GM23338 (cell line): ENCODE results near the gene SPACA4. TPM values are rescaled to one million over a fixed set of nuclear protein-coding genes. Genes with fewer than 3 reads are reported as not detected.
"Not testable (repeated sequence)": the region's sequence is repeated elsewhere in the genome, so short reads cannot be mapped to it uniquely, and the experiment has no call there.

ENCODE experiments used
- ATAC-seq: fragments of 200-7000 bp; cut with Tn5 transposase; 3 replicates; pipeline ENCODE4 v1.9.1; 2020
- DNase-seq: peaks from one replicate; pipeline ENCODE4 v3.0.0-alpha.2; 2015; ENCODE audit warnings: low spot score
- H2AFZ ChIP-seq: fragments of 200-600 bp; sonication (generic); 2 replicates; pipeline ENCODE4 v1.8.0; 2016; ENCODE audit warnings: antibody characterized with exemption, mild to moderate bottlenecking, moderate library complexity
- H3F3A ChIP-seq: fragments of 200-600 bp; sonication (generic); replicated peaks from 2 replicates; pipeline ENCODE4 v1.8.0; 2017; ENCODE audit warnings: antibody characterized with exemption, mixed run types, low read depth
- H3K27ac ChIP-seq: fragments of 200-600 bp; sonication (generic); 2 replicates; pipeline ENCODE4 v1.6.1; 2016; ENCODE audit warnings: low read depth
- H3K27me3 ChIP-seq: fragments of 200-600 bp; sonication (generic); 2 replicates; pipeline ENCODE4 v1.8.0; 2016; ENCODE audit warnings: mild to moderate bottlenecking, mixed run types, moderate library complexity; ENCODE audit not compliant: insufficient read depth
- H3K36me3 ChIP-seq: fragments of 200-600 bp; sonication (generic); 2 replicates; pipeline ENCODE4 v1.8.0; 2016; ENCODE audit warnings: mild to moderate bottlenecking; ENCODE audit not compliant: insufficient read depth
- H3K4me1 ChIP-seq: fragments of 200-600 bp; sonication (generic); 2 replicates; pipeline ENCODE4 v1.8.0; 2016; ENCODE audit warnings: mild to moderate bottlenecking, moderate library complexity; ENCODE audit not compliant: insufficient read depth
- H3K4me2 ChIP-seq: fragments of 200-600 bp; sonication (generic); 2 replicates; pipeline ENCODE4 v1.7.1; 2017; ENCODE audit warnings: mixed run types
- H3K4me3 ChIP-seq: fragments of 200-600 bp; sonication (generic); 2 replicates; pipeline ENCODE4 v1.6.1; 2016; ENCODE audit warnings: mixed run types
- H3K79me2 ChIP-seq: fragments of 200-600 bp; sonication (generic); replicated peaks from 2 replicates; pipeline ENCODE4 v1.8.0; 2017; ENCODE audit warnings: mild to moderate bottlenecking; ENCODE audit not compliant: insufficient read depth
- H3K9me2 ChIP-seq: fragments of 200-600 bp; sonication (generic); 2 replicates; pipeline ENCODE4 v1.8.0; 2017; ENCODE audit not compliant: insufficient read depth
- H4K20me1 ChIP-seq: fragments of 200-600 bp; sonication (generic); replicated peaks from 2 replicates; pipeline ENCODE4 v1.8.0; 2017; ENCODE audit warnings: mild to moderate bottlenecking; ENCODE audit not compliant: insufficient read depth
- H3K27ac Mint-ChIP-seq: 2 replicates; pipeline ENCODE4 v1.8.0; 2020; ENCODE audit warnings: inconsistent platforms, mild to moderate bottlenecking, moderate library complexity, mixed read lengths
- H3K27me3 Mint-ChIP-seq: 3 replicates; pipeline ENCODE4 v1.8.0; 2022; ENCODE audit warnings: low read depth, mild to moderate bottlenecking, moderate library complexity, mixed read lengths, inconsistent platforms; ENCODE audit not compliant: insufficient read depth, poor library complexity
- H3K36me3 Mint-ChIP-seq: 3 replicates; pipeline ENCODE4 v1.8.0; 2021; ENCODE audit warnings: low read depth, mild to moderate bottlenecking, inconsistent platforms, moderate library complexity, mixed read lengths
- H3K4me1 Mint-ChIP-seq: 3 replicates; pipeline ENCODE4 v1.8.0; 2020; ENCODE audit warnings: mild to moderate bottlenecking, inconsistent platforms, mixed read lengths
- H3K4me3 Mint-ChIP-seq: 3 replicates; pipeline ENCODE4 v1.8.0; 2021; ENCODE audit warnings: moderate library complexity, mild to moderate bottlenecking, inconsistent platforms, mixed read lengths
- H3K9me3 Mint-ChIP-seq: 3 replicates; pipeline ENCODE4 v1.8.0; 2020; ENCODE audit warnings: moderate library complexity, mild to moderate bottlenecking, inconsistent platforms, mixed read lengths
- CREB1 ChIP-seq: fragments of 250-450 bp; sonication (Bioruptor Pico); IDR thresholded peaks from 2 replicates; pipeline ENCODE4 v1.5.0; 2020; ENCODE audit warnings: low read depth, mild to moderate bottlenecking, moderate library complexity
- EZH2 ChIP-seq: fragments of 200-600 bp; sonication (generic); IDR thresholded peaks from one replicate; pipeline ENCODE4 v1.8.0; 2017; ENCODE audit warnings: antibody characterized with exemption, mild to moderate bottlenecking, low read depth; ENCODE audit not compliant: unreplicated experiment
- EZH2phosphoT487 ChIP-seq: fragments of 200-600 bp; sonication (generic); IDR thresholded peaks from one replicate; pipeline ENCODE4 v1.8.1; 2018; ENCODE audit warnings: antibody characterized with exemption; ENCODE audit not compliant: unreplicated experiment
- JUNB ChIP-seq: IDR thresholded peaks from one replicate; pipeline ENCODE4 v1.6.1; 2016; ENCODE audit warnings: antibody characterized with exemption; ENCODE audit not compliant: unreplicated experiment
- NANOG ChIP-seq: IDR thresholded peaks from 2 replicates; pipeline ENCODE4 v1.6.1; 2016; ENCODE audit warnings: antibody characterized with exemption, borderline replicate concordance
- POLR2AphosphoS5 ChIP-seq: IDR thresholded peaks from 2 replicates; pipeline ENCODE4 v1.6.1; 2016; ENCODE audit warnings: antibody characterized with exemption, low read depth
- STAT1 ChIP-seq: IDR thresholded peaks from one replicate; pipeline ENCODE4 v1.6.1; 2016; ENCODE audit warnings: antibody characterized with exemption; ENCODE audit not compliant: unreplicated experiment
- ZNF331 ChIP-seq: fragments of 250-450 bp; sonication (Bioruptor Pico); IDR thresholded peaks from 2 replicates; pipeline ENCODE4 v1.5.0; 2020; ENCODE audit warnings: low read depth, mild to moderate bottlenecking, moderate library complexity
- polyA plus RNA-seq: library from polyadenylated mRNA; unstranded; fragments of >200 nt; fragmentation: Nextera tagmentation; extraction: Ambion mirVana; gene quantifications from 2 replicates; pipeline ENCODE4 v1.2.1, GENCODE V29; 2016
- total RNA-seq: library from RNA; depleted of rRNA; stranded (reverse); fragments of >200 nt; shearing (Covaris generic); gene quantifications from 2 replicates; pipeline ENCODE4 v1.2.3, GENCODE V29; 2014

SPACA4 gene
- total and polyA plus RNA-seq, 2 experiments from 2014 or later: not detected

DNA sequence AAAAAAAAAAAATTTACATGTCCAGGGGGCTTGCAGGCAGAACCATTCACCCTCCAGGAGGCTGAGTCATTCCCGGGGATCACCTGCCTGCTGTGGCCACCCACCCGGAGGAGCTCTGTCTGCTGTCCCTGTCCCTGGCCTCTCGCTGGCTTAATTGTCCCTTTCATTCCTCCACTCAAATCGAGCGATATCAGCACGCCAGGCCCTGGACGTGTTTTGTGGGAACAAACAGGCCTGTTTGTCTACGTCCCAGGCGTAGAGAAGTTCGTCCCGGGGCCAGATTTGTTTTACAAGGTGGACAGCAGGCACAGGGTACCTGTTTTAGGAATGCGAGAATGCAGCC, 33.4 kb upstream of the SPACA4 start:
- H3K27ac Mint-ChIP-seq: peak overlapping the region; percentile 88
- H3K9me3 Mint-ChIP-seq: no peaks in the 10 kb centered on the region
- no peak for TF ChIP-seq STAT1
- TF ChIP-seq CREB1 (CRISPR knock-in tag): no peak
- no peak for TF ChIP-seq JUNB
- no peak for TF ChIP-seq EZH2
- TF ChIP-seq ZNF331 (CRISPR knock-in tag): no peak
- TF ChIP-seq EZH2phosphoT487: no peak
- no peak for TF ChIP-seq NANOG
- 0 out of 2 replicates have a peak, but pooled peaks cover 4% of the 10 kb centered on the region for H3F3A ChIP-seq
- H3K27ac ChIP-seq: no peak overlapping the region
- no peaks in the 10 kb centered on the region for H3K9me2 ChIP-seq
- peaks cover 12% of the 10 kb centered on the region; the same call in 1 of the 2 replicates for H3K4me1 ChIP-seq
- H3K36me3 ChIP-seq: no peaks in the 10 kb centered on the region
- peaks cover 28% of the 10 kb centered on the region for H3K27me3 Mint-ChIP-seq
- no peaks in the 10 kb centered on the region for H3K36me3 Mint-ChIP-seq
- ATAC-seq (no peak), DNase-seq (no peak)
- H3K79me2 ChIP-seq: no peaks in the 10 kb centered on the region
- peaks cover 23% of the 10 kb centered on the region for H3K4me1 Mint-ChIP-seq
- peak overlapping the region; percentile 92 for H2AFZ ChIP-seq
- H3K4me3 ChIP-seq: no peak overlapping the region
- no peaks in the 10 kb centered on the region for H3K27me3 ChIP-seq
- H3K4me3 Mint-ChIP-seq: no peak overlapping the region
- H4K20me1 ChIP-seq: no peaks in the 10 kb centered on the region
- peak overlapping the region; percentile 26; the same call in 1 of the 2 replicates for H3K4me2 ChIP-seq

DNA sequence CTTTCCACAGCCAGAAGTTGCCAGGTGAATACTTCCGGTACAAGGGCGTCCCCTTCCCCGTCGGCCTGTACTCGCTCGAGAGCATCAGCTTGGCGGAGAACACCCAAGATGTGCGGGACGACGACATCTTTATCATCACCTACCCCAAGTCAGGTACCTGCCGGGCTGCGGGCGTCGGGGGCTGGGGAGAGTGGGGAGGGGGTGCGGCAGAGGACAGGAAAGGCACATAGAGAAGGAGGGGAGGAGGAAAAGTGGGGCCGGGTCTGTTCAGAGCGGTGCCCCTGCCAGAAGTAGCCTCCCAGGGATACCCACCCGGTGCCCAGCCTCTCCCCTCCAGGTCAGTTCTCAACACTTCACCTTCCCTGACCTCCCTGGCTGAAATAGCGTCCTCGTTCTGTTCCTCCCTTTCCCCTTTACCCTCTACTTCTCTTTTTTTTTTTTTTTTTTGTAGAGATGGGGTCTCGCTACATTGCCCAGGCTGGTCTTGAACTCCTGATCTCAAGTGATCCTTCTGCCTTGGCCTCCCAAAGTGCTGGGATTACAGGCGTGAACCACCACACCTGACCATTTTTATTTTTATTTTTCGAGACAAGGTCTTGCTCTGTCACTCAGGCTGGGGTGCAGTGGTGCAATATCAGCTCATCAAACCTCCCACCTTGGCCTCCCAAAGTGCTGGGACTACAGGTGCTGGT, 30.5 kb upstream of the SPACA4 start:
- H3K27ac Mint-ChIP-seq: no peak overlapping the region

DNA sequence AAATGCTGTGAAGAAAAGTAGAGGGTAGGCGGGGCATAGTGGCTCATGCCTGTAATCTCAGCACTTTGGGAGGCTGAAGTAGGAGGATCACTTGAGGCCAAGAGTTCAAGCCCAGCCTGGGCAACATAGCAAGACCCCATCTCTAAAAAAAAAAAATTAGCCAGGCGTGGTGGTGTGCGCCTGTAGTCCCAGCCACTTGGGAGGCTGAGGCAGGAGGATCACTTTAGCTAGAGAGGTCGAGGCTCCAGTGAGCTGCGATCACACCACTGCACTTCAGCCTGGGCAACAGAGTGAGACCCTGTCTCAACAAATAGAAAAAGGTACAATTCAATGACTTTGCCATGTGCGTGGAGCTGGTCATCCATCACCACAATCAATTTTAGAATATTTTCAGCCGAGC, 28.6 kb upstream of the SPACA4 start:
- not testable (repeated sequence) for H2AFZ ChIP-seq, H3K27ac ChIP-seq, H3K4me1 ChIP-seq, H3K4me3 ChIP-seq, H4K20me1 ChIP-seq, H3K4me1 Mint-ChIP-seq, H3F3A ChIP-seq, H3K27ac Mint-ChIP-seq, H3K36me3 ChIP-seq, DNase-seq, H3K9me2 ChIP-seq, H3K27me3 ChIP-seq, H3K79me2 ChIP-seq, ATAC-seq, H3K36me3 Mint-ChIP-seq, H3K4me3 Mint-ChIP-seq, H3K4me2 ChIP-seq, H3K9me3 Mint-ChIP-seq
- H3K27me3 Mint-ChIP-seq: peaks cover 12% of the 10 kb centered on the region

More for the DNA sequence above, 30.5 kb upstream of the SPACA4 start:
- DNase-seq (no peak), ATAC-seq (no peak)
- no peaks in the 10 kb centered on the region for H3K79me2 ChIP-seq
- H3K36me3 Mint-ChIP-seq: no peaks in the 10 kb centered on the region
- H3K27ac ChIP-seq: no peak overlapping the region
- no peak overlapping the region for H3K4me2 ChIP-seq
- H3K4me3 ChIP-seq: no peak overlapping the region
- no peaks in the 10 kb centered on the region for H4K20me1 ChIP-seq
- peaks cover 16% of the 10 kb centered on the region for H3K4me1 Mint-ChIP-seq
- H3K4me1 ChIP-seq: peaks cover 8% of the 10 kb centered on the region; the same call in 1 of the 2 replicates
- no peaks in the 10 kb centered on the region for H3K36me3 ChIP-seq
- H3K27me3 ChIP-seq: no peaks in the 10 kb centered on the region
- no peaks in the 10 kb centered on the region for H3F3A ChIP-seq
- H3K4me3 Mint-ChIP-seq: no peak overlapping the region
- H2AFZ ChIP-seq: peak overlapping the region; percentile 52; the same call in 1 of the 2 replicates
- H3K9me2 ChIP-seq: no peaks in the 10 kb centered on the region
- H3K27me3 Mint-ChIP-seq: peaks cover 24% of the 10 kb centered on the region
- TF ChIP-seq CREB1 (CRISPR knock-in tag) (no peak), ZNF331 (CRISPR knock-in tag) (no peak), STAT1 (no peak), POLR2AphosphoS5 (no peak), EZH2 (no peak)
- H3K9me3 Mint-ChIP-seq: no peaks in the 10 kb centered on the region
